HL-60 (cell line): Measurements from ENCODE around the gene LRRIQ4.

ENCODE experiments used
- DNase-seq, 2 experiments: peaks; one replicate each; pipeline ENCODE4 v3.0.0-alpha.2; 2010 to 2020; ENCODE audit warnings: low read depth in 1 of 2, low spot score in 1 of 2
- H3K27ac ChIP-seq: fragments of 250-450 bp; sonication (Bioruptor Pico); replicated peaks from 2 replicates; pipeline ENCODE4 v1.5.1; 2020; ENCODE audit warnings: mild to moderate bottlenecking, moderate library complexity
- H3K27me3 ChIP-seq: fragments of 250-450 bp; sonication (Bioruptor Pico); 2 replicates; pipeline ENCODE4 v1.5.1; 2021; ENCODE audit warnings: mild to moderate bottlenecking, moderate library complexity; ENCODE audit not compliant: insufficient read depth, poor library complexity, severe bottlenecking
- H3K4me3 ChIP-seq: replicated peaks from 2 replicates; pipeline ENCODE4 v1.5.1; 2011; ENCODE audit warnings: mild to moderate bottlenecking, control low read depth, low read length; ENCODE audit not compliant: insufficient read depth
- CTCF ChIP-seq: IDR thresholded peaks from one replicate; pipeline ENCODE4 v1.5.1; 2011; ENCODE audit warnings: low read length, control low read depth, inconsistent platforms; ENCODE audit not compliant: insufficient read depth
- GABPA ChIP-seq: IDR thresholded peaks from 2 replicates; pipeline ENCODE4 v1.6.1; 2012; ENCODE audit warnings: low read depth
- POLR2AphosphoS5 ChIP-seq: IDR thresholded peaks from 2 replicates; pipeline ENCODE4 v1.6.1; 2012; ENCODE audit warnings: low read depth
- REST ChIP-seq: IDR thresholded peaks from 2 replicates; pipeline ENCODE4 v1.6.1; 2012; ENCODE audit warnings: low read depth; ENCODE audit not compliant: insufficient replicate concordance
- SPI1 ChIP-seq: IDR thresholded peaks from 2 replicates; pipeline ENCODE4 v1.6.1; 2012; ENCODE audit warnings: low read depth, mild to moderate bottlenecking, borderline replicate concordance

LRRIQ4 gene

GRCh38 chr3:169867584-169868210 lies 55.0 kb downstream of the LRRIQ4 start:
- TF ChIP-seq GABPA (no peak), POLR2AphosphoS5 (no peak), REST (no peak), SPI1 (no peak), CTCF (no peak)
- H3K27ac ChIP-seq = no peak overlapping the region
- no peaks in the 10 kb centered on the region for H3K27me3 ChIP-seq
- no peak overlapping the region for H3K4me3 ChIP-seq
- DNase-seq = peak in 1 of 2 experiments; percentile 29

- DNase-seq = no peak
- H3K27ac ChIP-seq = no peak overlapping the region
- TF ChIP-seq CTCF (no peak), SPI1 (no peak), POLR2AphosphoS5 (no peak)
- H3K4me3 ChIP-seq = no peak overlapping the region
- no peaks in the 10 kb centered on the region for H3K27me3 ChIP-seq
Measured at GRCh38 chr3:169868369-169868768, 55.7 kb downstream of the LRRIQ4 start.

- Histone ChIP-seq H3K27ac (peak within 1 kb of the TSS; percentile 41; the same call in 1 of the 2 replicates), H3K27me3 (no peaks in the 10 kb centered on the region), H3K4me3 (no peak within 1 kb of the TSS)
- no peak for DNase-seq
- TF ChIP-seq SPI1 (no peak), GABPA (no peak), CTCF (no peak), REST (no peak), POLR2AphosphoS5 (no peak)
Measured at GRCh38 chr3:169869484-169870220, 57.0 kb downstream of the LRRIQ4 start, which contains the start of gene LRRC31. TSS of gene LRRC31 (minus strand) at chr3:169869935. CDS start at chr3:169869807, 128 bp downstream.
